ENCODE data around the gene C4orf50.

- no peak for TF ChIP-seq CTCF (conservative IDR thresholded peaks at IDR 0.05; ENCODE audit: low read length)
- no peak for TF ChIP-seq EZH2phosphoT487 (IDR thresholded peaks at IDR 0.05; ENCODE audit: borderline replicate concordance)
These were observed 4.7 kb downstream of the C4orf50 start for GRCh38 chr4:6013564-6013963.

Measured in Loucy (cell line).